ENCODE data around the gene BIN1.
"Not testable (repeated sequence)": the region's sequence is repeated elsewhere in the genome, so short reads cannot be mapped to it uniquely, and the experiment has no call there.

The BIN1 gene

GRCh38 chr2:127047716-127048617, 59.0 kb downstream of the BIN1 start:
- no peak for DNase-seq

GRCh38 chr2:127047054-127047453, 59.9 kb downstream of the BIN1 start:
- DNase-seq: no peak

GRCh38 chr2:127046579-127046978, 60.4 kb downstream of the BIN1 start:
- no peak for DNase-seq

GRCh38 chr2:127045792-127046501, 61.0 kb downstream of the BIN1 start:
- DNase-seq: no peak

GRCh38 chr2:127044977-127045661, 61.8 kb downstream of the BIN1 start:
- no peak for DNase-seq

- DNase-seq: no peak
These were observed 62.7 kb downstream of the BIN1 start for GRCh38 chr2:127044165-127044718.

- DNase-seq: no peak
These were observed 63.4 kb downstream of the BIN1 start for GRCh38 chr2:127043367-127044164.

GRCh38 chr2:127041259-127041970, 65.5 kb downstream of the BIN1 start:
- no peak for DNase-seq

GRCh38 chr2:127040169-127040568, 66.8 kb downstream of the BIN1 start:
- no peak for DNase-seq

GRCh38 chr2:127039387-127040031, 67.4 kb downstream of the BIN1 start:
- no peak for DNase-seq

- no peak for DNase-seq
These were observed 69.5 kb downstream of the BIN1 start for GRCh38 chr2:127037476-127037875.

GRCh38 chr2:127034883-127035611, 71.9 kb downstream of the BIN1 start:
- DNase-seq: no peak

- no peak for DNase-seq
These were observed 72.9 kb downstream of the BIN1 start for GRCh38 chr2:127034051-127034450.

- DNase-seq: no peak
These were observed 74.3 kb downstream of the BIN1 start for GRCh38 chr2:127032621-127033020.

GRCh38 chr2:127029350-127030051, 77.5 kb downstream of the BIN1 start:
- DNase-seq: no peak

GRCh38 chr2:127028745-127029144, 78.2 kb downstream of the BIN1 start:
- DNase-seq: not testable (repeated sequence)

GRCh38 chr2:127027715-127028114, 79.2 kb downstream of the BIN1 start:
- DNase-seq: no peak

All from nucleus accumbens (tissue), 56 donors.